Amniotic epithelial cell (primary cell): Measurements from ENCODE around the gene MED17.
A peak's percentile ranks its signal among the peaks of the same experiment; 100 is the strongest.

Experiments used
- DNase-seq: peaks from one replicate; pipeline ENCODE4 v3.0.0-alpha.2; 2010; ENCODE audit warnings: low read depth

MED17 gene

GRCh38 chr11:93817426-93818348, 33.6 kb downstream of the MED17 start:
- DNase-seq: peak; percentile 45

- DNase-seq: no peak
Measured at GRCh38 chr11:93819966-93820695, 36.0 kb downstream of the MED17 start.

- DNase-seq: no peak
Measured at GRCh38 chr11:93820847-93821246, 36.8 kb downstream of the MED17 start.

- DNase-seq: no peak
Measured at GRCh38 chr11:93821617-93822016, 37.5 kb downstream of the MED17 start.

GRCh38 chr11:93822359-93822758, 38.3 kb downstream of the MED17 start:
- peak; percentile 14 for DNase-seq

GRCh38 chr11:93823210-93823609, 39.1 kb downstream of the MED17 start:
- DNase-seq: no peak

- DNase-seq: no peak
Measured at GRCh38 chr11:93827363-93827762, 43.3 kb downstream of the MED17 start.

- no peak for DNase-seq
Measured at GRCh38 chr11:93829598-93829997, 45.5 kb downstream of the MED17 start.

GRCh38 chr11:93831343-93832127, 47.5 kb downstream of the MED17 start:
- DNase-seq: no peak

GRCh38 chr11:93832780-93833179, 48.7 kb downstream of the MED17 start:
- DNase-seq: no peak

- no peak for DNase-seq
Measured at GRCh38 chr11:93838967-93839366, 54.9 kb downstream of the MED17 start.

GRCh38 chr11:93840180-93840579, 56.1 kb downstream of the MED17 start:
- no peak for DNase-seq

- no peak for DNase-seq
Measured at GRCh38 chr11:93840981-93841380, 56.9 kb downstream of the MED17 start.

GRCh38 chr11:93841446-93841845, 57.4 kb downstream of the MED17 start:
- DNase-seq: no peak

GRCh38 chr11:93842034-93842433, 58.0 kb downstream of the MED17 start:
- no peak for DNase-seq

- DNase-seq: peak; percentile 70
Measured at GRCh38 chr11:93842461-93842860, 58.4 kb downstream of the MED17 start.

- DNase-seq: no peak
Measured at GRCh38 chr11:93843906-93844305, 59.8 kb downstream of the MED17 start.

- DNase-seq: no peak
Measured at GRCh38 chr11:93844568-93844967, 60.5 kb downstream of the MED17 start.

- DNase-seq: no peak
Measured at GRCh38 chr11:93845181-93846092, 61.4 kb downstream of the MED17 start.

- DNase-seq: no peak
Measured at GRCh38 chr11:93846411-93846810, 62.3 kb downstream of the MED17 start.

- DNase-seq: no peak
Measured at GRCh38 chr11:93849201-93849600, 65.1 kb downstream of the MED17 start.
